ENCODE measurements around the gene CCL5. TPM values are rescaled to one million over a fixed set of nuclear protein-coding genes. Genes with fewer than 3 reads are reported as not detected.

Gene CCL5
- total RNA-seq, 2 experiments from 2014 or later, result 0.88 TPM; not detected in 1

- intact Hi-C loops (cut with micrococcal nuclease; ENCODE audit: unreplicated experiment), result no loop called here
- CTCF ChIA-PET (ENCODE audit: unreplicated experiment), result no interaction called here
- H3K27ac ChIP-seq (ENCODE audit: low read depth, low read length, poor library complexity, severe bottlenecking), result no peak overlapping the region
- H3K4me2 ChIP-seq (ENCODE audit: low read length), result no peak overlapping the region
- H2AFZ ChIP-seq (ENCODE audit: low read length), result no peak overlapping the region
- H3K9me2 ChIP-seq (ENCODE audit: insufficient read depth, low read length), result no peaks in the 10 kb centered on the region
- no peaks in the 10 kb centered on the region for H3K79me2 ChIP-seq (ENCODE audit: insufficient read depth, low read depth, low read length)
- peaks cover 12% of the 10 kb centered on the region for H3K4me1 ChIP-seq (ENCODE audit: insufficient read depth, low read length, poor library complexity, severe bottlenecking)
- H3K9me3 ChIP-seq (ENCODE audit: low read length), result no peaks in the 10 kb centered on the region
- H3K36me3 ChIP-seq (ENCODE audit: insufficient read depth, low read length), result no peaks in the 10 kb centered on the region
- no peaks in the 10 kb centered on the region for H4K20me1 ChIP-seq (ENCODE audit: insufficient read depth, low read length)
- DNase-seq (ENCODE audit: low spot score), result no peak
- POLR2A ChIA-PET, result no interaction called here
- TF ChIP-seq CTCF (conservative IDR thresholded peaks at IDR 0.05; ENCODE audit: low read length), result no peak
- TF ChIP-seq EZH2phosphoT487 (IDR thresholded peaks at IDR 0.05; ENCODE audit: borderline replicate concordance, low read depth, low read length), result no peak
- no TSS peak for BruUV-seq (replicated peaks)
- H3K4me3 ChIP-seq (ENCODE audit: low read depth, low read length, poor library complexity, severe bottlenecking), result no peak overlapping the region
These were observed 3.6 kb downstream of the CCL5 start for GRCh38 chr17:35876534-35876933.

- ChIA-PET CTCF (ENCODE audit: unreplicated experiment) (no interaction called here), POLR2A (interaction anchor here (0.7 kb wide), 1 partner anchor 562 kb away, joined by 3 read pairs; no protein-coding TSS in a partner anchor)
- Histone ChIP-seq H3K4me1 (ENCODE audit: insufficient read depth, low read length, poor library complexity, severe bottlenecking) (peaks cover 9% of the 10 kb centered on the region), H3K79me2 (ENCODE audit: insufficient read depth, low read depth, low read length) (no peaks in the 10 kb centered on the region), H3K4me3 (ENCODE audit: low read depth, low read length, poor library complexity, severe bottlenecking) (no peak overlapping the region), H2AFZ (ENCODE audit: low read length) (no peak overlapping the region), H4K20me1 (ENCODE audit: insufficient read depth, low read length) (no peaks in the 10 kb centered on the region), H3K27ac (ENCODE audit: low read depth, low read length, poor library complexity, severe bottlenecking) (no peak overlapping the region), H3K9me3 (ENCODE audit: low read length) (no peaks in the 10 kb centered on the region), H3K9me2 (ENCODE audit: insufficient read depth, low read length) (no peaks in the 10 kb centered on the region), H3K36me3 (ENCODE audit: insufficient read depth, low read length) (no peaks in the 10 kb centered on the region), H3K4me2 (ENCODE audit: low read length) (no peak overlapping the region)
- DNase-seq (ENCODE audit: low spot score), result no peak
- no TSS peak for BruUV-seq (replicated peaks)
- TF ChIP-seq EZH2phosphoT487 (IDR thresholded peaks at IDR 0.05; ENCODE audit: borderline replicate concordance, low read depth, low read length), result no peak
- no peak for TF ChIP-seq CTCF (conservative IDR thresholded peaks at IDR 0.05; ENCODE audit: low read length)
- intact Hi-C loops (cut with micrococcal nuclease; ENCODE audit: unreplicated experiment), result no loop called here
These were observed 4.4 kb downstream of the CCL5 start for GRCh38 chr17:35875800-35876139.

- Histone ChIP-seq H2AFZ (ENCODE audit: low read length) (no peak overlapping the region), H4K20me1 (ENCODE audit: insufficient read depth, low read length) (no peaks in the 10 kb centered on the region), H3K4me2 (ENCODE audit: low read length) (no peak overlapping the region), H3K79me2 (ENCODE audit: insufficient read depth, low read depth, low read length) (no peaks in the 10 kb centered on the region), H3K9me3 (ENCODE audit: low read length) (no peaks in the 10 kb centered on the region), H3K36me3 (ENCODE audit: insufficient read depth, low read length) (no peaks in the 10 kb centered on the region), H3K4me3 (ENCODE audit: low read depth, low read length, poor library complexity, severe bottlenecking) (no peak overlapping the region), H3K4me1 (ENCODE audit: insufficient read depth, low read length, poor library complexity, severe bottlenecking) (peaks cover 4% of the 10 kb centered on the region), H3K9me2 (ENCODE audit: insufficient read depth, low read length) (no peaks in the 10 kb centered on the region), H3K27ac (ENCODE audit: low read depth, low read length, poor library complexity, severe bottlenecking) (no peak overlapping the region)
- no peak for DNase-seq (ENCODE audit: low spot score)
- ChIA-PET POLR2A (interaction anchor here (0.6 to 0.7 kb wide), 2 partner anchors 36 to 561 kb away, joined by 3 read pairs; no protein-coding TSS in a partner anchor), CTCF (ENCODE audit: unreplicated experiment) (no interaction called here)
- TF ChIP-seq CTCF (conservative IDR thresholded peaks at IDR 0.05; ENCODE audit: low read length), result no peak
- BruUV-seq (replicated peaks), result no TSS peak
- intact Hi-C loops (cut with micrococcal nuclease; ENCODE audit: unreplicated experiment), result no loop called here
These were observed 4.9 kb downstream of the CCL5 start for GRCh38 chr17:35875072-35875799.

Data from OCI-LY7 (cell line).